ENCODE data around the gene DSN1. TPM values are rescaled to one million over a fixed set of nuclear protein-coding genes. Genes with fewer than 3 reads are reported as not detected.

Gene DSN1
- total RNA-seq, 1 donor from 2014 or later, result 3.7 TPM

GRCh38 chr20:36752582-36752981 lies 21.0 kb downstream of the DSN1 start:
- peaks cover 7% of the 10 kb centered on the region for H3K36me3 ChIP-seq (ENCODE audit: control insufficient read depth, insufficient read depth, low read length)
- no peak overlapping the region for H3K4me3 ChIP-seq (ENCODE audit: low read depth, low read length)
- no peaks in the 10 kb centered on the region for H3K27me3 ChIP-seq (ENCODE audit: control insufficient read depth, insufficient read depth, low read length)
- no peak for DNase-seq (ENCODE audit: low read depth)
- FAIRE-seq, result no peak
- TF ChIP-seq, protein P1, sequence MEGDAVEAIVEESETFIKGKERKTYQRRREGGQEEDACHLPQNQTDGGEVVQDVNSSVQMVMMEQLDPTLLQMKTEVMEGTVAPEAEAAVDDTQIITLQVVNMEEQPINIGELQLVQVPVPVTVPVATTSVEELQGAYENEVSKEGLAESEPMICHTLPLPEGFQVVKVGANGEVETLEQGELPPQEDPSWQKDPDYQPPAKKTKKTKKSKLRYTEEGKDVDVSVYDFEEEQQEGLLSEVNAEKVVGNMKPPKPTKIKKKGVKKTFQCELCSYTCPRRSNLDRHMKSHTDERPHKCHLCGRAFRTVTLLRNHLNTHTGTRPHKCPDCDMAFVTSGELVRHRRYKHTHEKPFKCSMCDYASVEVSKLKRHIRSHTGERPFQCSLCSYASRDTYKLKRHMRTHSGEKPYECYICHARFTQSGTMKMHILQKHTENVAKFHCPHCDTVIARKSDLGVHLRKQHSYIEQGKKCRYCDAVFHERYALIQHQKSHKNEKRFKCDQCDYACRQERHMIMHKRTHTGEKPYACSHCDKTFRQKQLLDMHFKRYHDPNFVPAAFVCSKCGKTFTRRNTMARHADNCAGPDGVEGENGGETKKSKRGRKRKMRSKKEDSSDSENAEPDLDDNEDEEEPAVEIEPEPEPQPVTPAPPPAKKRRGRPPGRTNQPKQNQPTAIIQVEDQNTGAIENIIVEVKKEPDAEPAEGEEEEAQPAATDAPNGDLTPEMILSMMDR (IDR thresholded peaks at IDR 0.05; ENCODE audit: insufficient read depth, low read length, severe bottlenecking), result no peak

- peak within 1 kb of the TSS; percentile 58 for H3K4me3 ChIP-seq (ENCODE audit: low read depth, low read length)
- TF ChIP-seq, protein P1 (IDR thresholded peaks at IDR 0.05; ENCODE audit: insufficient read depth, low read length, severe bottlenecking), result peak; percentile 4
- FAIRE-seq (no peak), DNase-seq (ENCODE audit: low read depth) (peak; percentile 83)
- no peaks in the 10 kb centered on the region for H3K36me3 ChIP-seq (ENCODE audit: control insufficient read depth, insufficient read depth, low read length)
- no peaks in the 10 kb centered on the region for H3K27me3 ChIP-seq (ENCODE audit: control insufficient read depth, insufficient read depth, low read length)
These were observed 27.5 kb downstream of the DSN1 start, which contains the start of gene NDRG3 for GRCh38 chr20:36745927-36746659. NDRG3 (minus strand) TSS chr20:36746090; CDS start chr20:36721735, 24,355 bp downstream.

- FAIRE-seq (no peak), DNase-seq (ENCODE audit: low read depth) (no peak)
- peak overlapping the region; percentile 58 for H3K4me3 ChIP-seq (ENCODE audit: low read depth, low read length)
- TF ChIP-seq, protein P1 (IDR thresholded peaks at IDR 0.05; ENCODE audit: insufficient read depth, low read length, severe bottlenecking), result no peak
- H3K27me3 ChIP-seq (ENCODE audit: control insufficient read depth, insufficient read depth, low read length), result no peaks in the 10 kb centered on the region
- H3K36me3 ChIP-seq (ENCODE audit: control insufficient read depth, insufficient read depth, low read length), result no peaks in the 10 kb centered on the region
These were observed 28.2 kb downstream of the DSN1 start for GRCh38 chr20:36745234-36745926.

GRCh38 chr20:36744764-36745191 lies 28.8 kb downstream of the DSN1 start:
- H3K4me3 ChIP-seq (ENCODE audit: low read depth, low read length), result peak overlapping the region; percentile 58
- TF ChIP-seq, protein P1 (IDR thresholded peaks at IDR 0.05; ENCODE audit: insufficient read depth, low read length, severe bottlenecking), result no peak
- FAIRE-seq (no peak), DNase-seq (ENCODE audit: low read depth) (peak; percentile 41)
- H3K36me3 ChIP-seq (ENCODE audit: control insufficient read depth, insufficient read depth, low read length), result no peaks in the 10 kb centered on the region
- no peaks in the 10 kb centered on the region for H3K27me3 ChIP-seq (ENCODE audit: control insufficient read depth, insufficient read depth, low read length)

DNA sequence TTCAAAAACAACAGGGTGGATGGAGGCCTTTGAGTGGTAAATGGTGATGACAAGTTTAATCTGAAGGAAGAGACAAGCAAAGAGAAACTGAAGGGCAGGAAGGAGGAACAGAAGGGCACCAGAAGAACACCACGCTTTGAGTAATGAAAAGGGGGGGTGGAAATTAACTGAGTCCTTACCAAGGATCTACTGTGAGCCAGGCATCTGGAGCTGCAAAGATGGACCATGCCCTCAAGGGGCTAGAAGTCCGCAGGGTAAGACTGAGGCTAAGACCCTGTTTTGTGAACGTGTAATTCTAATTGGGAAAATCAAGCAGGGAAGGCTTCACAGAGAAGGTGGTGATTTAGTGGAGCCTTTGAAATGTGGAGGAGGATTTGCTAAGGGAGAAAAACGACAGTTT lies 29.3 kb downstream of the DSN1 start:
- DNase-seq (ENCODE audit: low read depth), result no peak
- Histone ChIP-seq H3K27me3 (ENCODE audit: control insufficient read depth, insufficient read depth, low read length) (no peaks in the 10 kb centered on the region), H3K4me3 (ENCODE audit: low read depth, low read length) (no peak overlapping the region), H3K36me3 (ENCODE audit: control insufficient read depth, insufficient read depth, low read length) (no peaks in the 10 kb centered on the region)
- TF ChIP-seq, protein P1 (IDR thresholded peaks at IDR 0.05; ENCODE audit: insufficient read depth, low read length, severe bottlenecking), result no peak
- no peak for FAIRE-seq

Data from bronchial epithelial cell (primary cell).